Body of pancreas (tissue), 4 donors: Measurements from ENCODE around the gene MMP8.
"Not testable (repeated sequence)": the region's sequence is repeated elsewhere in the genome, so short reads cannot be mapped to it uniquely, and the experiment has no call there.

ENCODE experiments used
- CTCF ChIP-seq, 7 experiments: fragments of 450-650 bp in 4 of 7; fragments of 200-600 bp in 3 of 7; sonication (generic) in 3 of 7; IDR thresholded peaks; one replicate each; pipeline ENCODE4 v1.5.1; 2016 to 2019; ENCODE audit warnings: antibody characterized with exemption in 7 of 7
- POLR2A ChIP-seq, 3 donors: fragments of 450-650 bp; IDR thresholded peaks; one replicate each; pipeline ENCODE4 v1.6.1; 2016; ENCODE audit warnings: antibody characterized with exemption in 3 of 3, mild to moderate bottlenecking in 2 of 3

GRCh38 chr11:102730944-102731343 lies 6.2 kb upstream of the MMP8 start:
- TF ChIP-seq POLR2A, CTCF (IDR thresholded peaks at IDR 0.05): not testable (repeated sequence)
